K562 (cell line): Measurements from ENCODE around the gene MPC1. TPM values are rescaled to one million over a fixed set of nuclear protein-coding genes. Genes with fewer than 3 reads are reported as not detected.

ENCODE experiments used
- ATAC-seq: fragments of 200-7000 bp; cut with Tn5 transposase; 3 replicates; pipeline ENCODE4 v1.9.1; 2020; ENCODE audit warnings: moderate library complexity
- BruUV-seq: library from RNA; stranded (reverse); fragments of 400-500 nt; replicated peaks from 2 replicates; lab custom pipeline; 2021; lab: Mats Ljungman, UMichigan
- CTCF ChIA-PET: fragments of 300-600 bp; formaldehyde crosslinking; extraction: SDS; loops from one replicate; lab custom pipeline; 2021; ENCODE audit warnings: low intra/inter-chr PET ratio; lab: Yijun Ruan, JAX
- POLR2A ChIA-PET: fragments of 300-600, 350-650 bp; sonication (Branson Sonifier 250); formaldehyde crosslinking; extraction: SDS; loops from one replicate; lab custom pipeline; 2021; ENCODE audit warnings: antibody characterized with exemption, inconsistent platforms; lab: Yijun Ruan, JAX
- DNase-seq, 4 experiments: peaks; one replicate each; pipeline versions ENCODE4 v3.0.0 to v3.0.0-alpha.2; 2011 to 2018; ENCODE audit warnings: low spot score in 3 of 4, mixed read lengths in 3 of 4; ENCODE audit errors: extremely low read depth in 1 of 4
- FAIRE-seq: peaks from 2 replicates; lab custom pipeline; 2011; peaks lifted over from hg19 to GRCh38; lab: Jason Lieb, UNC
- H2AFZ ChIP-seq: 2 replicates; pipeline ENCODE4 v1.6.0; 2011; ENCODE audit warnings: low read depth, low read length, control low read depth, inconsistent platforms
- H3K27ac ChIP-seq: fragments of 200-600 bp; 3 replicates; pipeline ENCODE4 v1.8.0; 2011; ENCODE audit warnings: low read depth, mild to moderate bottlenecking, control low read depth, inconsistent platforms, low read length, moderate library complexity, mixed read lengths; ENCODE audit errors: extremely low read depth
- H3K27me3 ChIP-seq, 2 experiments: fragments of 300-600 bp in 1 of 2; 2 replicates in 1 of 2; 3 replicates in 1 of 2; pipeline versions ENCODE4 v1.6.0 to v1.8.0; 2011; ENCODE audit warnings: inconsistent platforms in 2 of 2, low read length in 2 of 2, mild to moderate bottlenecking in 1 of 2, mixed read lengths in 1 of 2, moderate library complexity in 1 of 2; ENCODE audit not compliant: control insufficient read depth in 2 of 2, insufficient read depth in 2 of 2
- H3K36me3 ChIP-seq: fragments of 300-600 bp; 3 replicates; pipeline ENCODE4 v1.8.0; 2011; ENCODE audit warnings: mild to moderate bottlenecking, low read length, inconsistent platforms; ENCODE audit not compliant: control insufficient read depth, insufficient read depth
- H3K4me1 ChIP-seq, 2 experiments: fragments of 200-600 bp in 1 of 2; replicated peaks in 1 of 2; 2 replicates in 1 of 2; 3 replicates in 1 of 2; pipeline versions ENCODE4 v1.5.1 to v1.8.0; 2011; ENCODE audit warnings: inconsistent platforms in 2 of 2, low read length in 2 of 2, mild to moderate bottlenecking in 1 of 2, mixed read lengths in 1 of 2, moderate library complexity in 1 of 2; ENCODE audit not compliant: control insufficient read depth in 2 of 2, insufficient read depth in 2 of 2
- H3K4me2 ChIP-seq: 2 replicates; pipeline ENCODE4 v1.6.1; 2011; ENCODE audit warnings: low read length, control low read depth, inconsistent platforms, mixed read lengths; ENCODE audit not compliant: insufficient read depth
- H3K4me3 ChIP-seq: fragments of 200-600 bp; sonication (generic), shearing (Covaris generic); 2 replicates; pipeline ENCODE4 v1.5.1; 2016; ENCODE audit warnings: control low read depth, inconsistent platforms
- H3K79me2 ChIP-seq: fragments of 200-600 bp; 3 replicates; pipeline ENCODE4 v1.8.0; 2011; ENCODE audit warnings: low read length, inconsistent platforms; ENCODE audit not compliant: control insufficient read depth, insufficient read depth
- H3K9ac ChIP-seq, 2 experiments: 2 replicates each; pipeline versions ENCODE4 v1.6.0 to v1.6.1; 2011; ENCODE audit warnings: low read depth in 2 of 2, low read length in 2 of 2, control low read depth in 1 of 2, inconsistent platforms in 1 of 2, mild to moderate bottlenecking in 1 of 2, mixed read lengths in 1 of 2; ENCODE audit not compliant: insufficient read depth in 1 of 2
- H3K9me1 ChIP-seq: one replicate; pipeline ENCODE4 v1.6.0; 2011; ENCODE audit warnings: inconsistent platforms, mild to moderate bottlenecking, low read length, moderate library complexity; ENCODE audit not compliant: control insufficient read depth, insufficient read depth
- H3K9me3 ChIP-seq: replicated peaks from 2 replicates; pipeline ENCODE4 v1.5.1; 2011; ENCODE audit warnings: low read depth, low read length, inconsistent platforms; ENCODE audit not compliant: control insufficient read depth, insufficient read depth
- H4K20me1 ChIP-seq: replicated peaks from 2 replicates; pipeline ENCODE4 v1.6.1; 2011; ENCODE audit warnings: low read length, inconsistent platforms, mixed read lengths; ENCODE audit not compliant: control insufficient read depth, insufficient read depth
- BMI1 ChIP-seq: fragments of 150-350 bp; IDR thresholded peaks from 2 replicates; pipeline ENCODE4 v1.6.1; 2014; ENCODE audit warnings: low read length
- BRF1 ChIP-seq: IDR thresholded peaks from 3 replicates; pipeline ENCODE4 v1.6.1; 2011; ENCODE audit warnings: borderline replicate concordance, mild to moderate bottlenecking; ENCODE audit not compliant: insufficient read length; ENCODE audit errors: extremely low read depth
- DDX20 ChIP-seq: fragments of 450-650 bp; IDR thresholded peaks from 2 replicates; pipeline ENCODE4 v1.6.1; 2016; ENCODE audit warnings: missing genetic modification characterization, low read depth, mild to moderate bottlenecking, missing compliant biosample characterization, moderate library complexity
- HNRNPK ChIP-seq: fragments of 200-400 bp; formaldehyde crosslinking; IDR thresholded peaks from one replicate; pipeline ENCODE4 v1.6.1; 2018; ENCODE audit warnings: mild to moderate bottlenecking, low read depth, low read length; ENCODE audit not compliant: poor library complexity, severe bottlenecking
- KDM1A ChIP-seq, 2 experiments: fragments of 450-650 bp; IDR thresholded peaks; 2 replicates each; pipeline ENCODE4 v1.6.1; 2016; ENCODE audit warnings: mild to moderate bottlenecking in 2 of 2
- NR2C2 ChIP-seq, 2 experiments: fragments of 200-800 bp in 1 of 2; sonication (Bioruptor generic) in 1 of 2; sonication (generic) in 1 of 2; formaldehyde crosslinking in 1 of 2; IDR thresholded peaks; 2 replicates each; pipeline versions ENCODE4 v1.6.1 to v1.8.0; 2016 to 2022; ENCODE audit warnings: mild to moderate bottlenecking in 1 of 2, missing compliant biosample characterization in 1 of 2, missing genetic modification characterization in 1 of 2, missing genetic modification reagents in 1 of 2
- PCBP1 ChIP-seq: fragments of 200-400 bp; formaldehyde crosslinking; IDR thresholded peaks from 2 replicates; pipeline ENCODE4 v1.6.1; 2018; ENCODE audit warnings: mild to moderate bottlenecking, low read depth, low read length; ENCODE audit not compliant: poor library complexity, severe bottlenecking
- PCBP2 ChIP-seq: fragments of 200-400 bp; formaldehyde crosslinking; IDR thresholded peaks from 2 replicates; pipeline ENCODE4 v1.6.1; 2018; ENCODE audit warnings: low read length, low read depth, mild to moderate bottlenecking, moderate library complexity; ENCODE audit not compliant: poor library complexity, severe bottlenecking
- SIN3A ChIP-seq, 2 experiments: fragments of 150-350 bp in 1 of 2; IDR thresholded peaks; 2 replicates each; pipeline ENCODE4 v1.6.1; 2011 to 2016; ENCODE audit warnings: borderline replicate concordance in 2 of 2, low read depth in 2 of 2, low read length in 2 of 2, mild to moderate bottlenecking in 2 of 2, moderate library complexity in 2 of 2; ENCODE audit not compliant: control insufficient read depth in 1 of 2
- TCF7L2 ChIP-seq: fragments of 150-350 bp; IDR thresholded peaks from 2 replicates; pipeline ENCODE4 v1.6.1; 2016; ENCODE audit warnings: low read depth, mild to moderate bottlenecking, low read length, moderate library complexity
- XRCC4 ChIP-seq: IDR thresholded peaks from one replicate; pipeline ENCODE4 v1.6.1; 2011; ENCODE audit not compliant: insufficient read depth, insufficient read length; ENCODE audit errors: extremely low read depth
- ZNF232 ChIP-seq: sonication (generic); formaldehyde crosslinking; IDR thresholded peaks from 2 replicates; pipeline ENCODE4 v1.8.0; 2022; ENCODE audit warnings: mild to moderate bottlenecking, missing genetic modification reagents
- ZNF316 ChIP-seq: fragments of 450-650 bp; IDR thresholded peaks from 2 replicates; pipeline ENCODE4 v1.6.1; 2016
- ZNF77 ChIP-seq: fragments of 250-450 bp; sonication (Bioruptor Pico); IDR thresholded peaks from 2 replicates; pipeline ENCODE4 v1.5.0; 2020
- ZNF79 ChIP-seq: fragments of 250-450 bp; sonication (Bioruptor Pico); IDR thresholded peaks from 2 replicates; pipeline ENCODE4 v1.4.0; 2020; ENCODE audit warnings: low read depth, mild to moderate bottlenecking, moderate library complexity
- WGBS: fragments of 100-300 bp; shearing (Covaris generic); methylation state at CpG from one replicate; pipeline ENCODE4 v1.1.6; 2016; ENCODE audit warnings: low coverage, mixed read lengths; ENCODE audit not compliant: insufficient coverage; ENCODE audit errors: missing lambda C conversion rate; 5-methylcytosine and 5-hydroxymethylcytosine counted together
- in situ Hi-C: fragments of 300-500 bp; cut with MboI; formaldehyde crosslinking; loops from 4 replicates; pipeline ENCODE4 v1.15.0; 2018; ENCODE audit warnings: inconsistent platforms, mixed read lengths
- intact Hi-C: fragments of 100-400 bp; cut with micrococcal nuclease; formaldehyde crosslinking; loops from 2 replicates; pipeline ENCODE4 v1.14.2; 2022
- polyA plus RNA-seq, 8 experiments: library from polyadenylated mRNA; depleted of rRNA in 4 of 8; stranded (reverse) in 5 of 8; unstranded in 3 of 8; fragments of >200 nt; fragmentation: Nextera tagmentation in 2 of 8; fragmentation: Illumina TruSeq in 1 of 8; extraction: Ambion mirVana in 2 of 8; extraction: Trizol in 1 of 8; gene quantifications; 2 replicates each; pipeline versions ENCODE4 v1.2.1 to v1.2.3, GENCODE V29; 2011 to 2014; ENCODE audit warnings: inconsistent platforms in 1 of 8, missing spikeins in 1 of 8
- total RNA-seq, 7 experiments: library from RNA; depleted of rRNA in 6 of 7; stranded (reverse); fragments of >200 nt in 6 of 7; fragmentation: Illumina TruSeq in 2 of 7; extraction: Trizol in 2 of 7; gene quantifications; 2 replicates each; pipeline versions ENCODE4 v1.2.1 to v1.2.3, GENCODE V29; 2011 to 2021; ENCODE audit warnings: low replicate concordance in 1 of 7
- TF ChIP-seq, protein P1 (sequence below): fragments of 250-450 bp; sonication (Bioruptor Pico); IDR thresholded peaks from 2 replicates; pipeline ENCODE4 v1.5.0; 2021
- TF ChIP-seq, protein P2 (sequence below): fragments of 450-650 bp; formaldehyde crosslinking; IDR thresholded peaks from 2 replicates; pipeline ENCODE4 v1.4.0; 2020; ENCODE audit warnings: mild to moderate bottlenecking, mixed read lengths

Gene MPC1
- total and polyA plus RNA-seq, 9 of the 15 experiments (the other 6 are each of a cell fraction or from before 2014, with no cell fraction given) = 78.6 to 185 (median 138) TPM

DNA sequence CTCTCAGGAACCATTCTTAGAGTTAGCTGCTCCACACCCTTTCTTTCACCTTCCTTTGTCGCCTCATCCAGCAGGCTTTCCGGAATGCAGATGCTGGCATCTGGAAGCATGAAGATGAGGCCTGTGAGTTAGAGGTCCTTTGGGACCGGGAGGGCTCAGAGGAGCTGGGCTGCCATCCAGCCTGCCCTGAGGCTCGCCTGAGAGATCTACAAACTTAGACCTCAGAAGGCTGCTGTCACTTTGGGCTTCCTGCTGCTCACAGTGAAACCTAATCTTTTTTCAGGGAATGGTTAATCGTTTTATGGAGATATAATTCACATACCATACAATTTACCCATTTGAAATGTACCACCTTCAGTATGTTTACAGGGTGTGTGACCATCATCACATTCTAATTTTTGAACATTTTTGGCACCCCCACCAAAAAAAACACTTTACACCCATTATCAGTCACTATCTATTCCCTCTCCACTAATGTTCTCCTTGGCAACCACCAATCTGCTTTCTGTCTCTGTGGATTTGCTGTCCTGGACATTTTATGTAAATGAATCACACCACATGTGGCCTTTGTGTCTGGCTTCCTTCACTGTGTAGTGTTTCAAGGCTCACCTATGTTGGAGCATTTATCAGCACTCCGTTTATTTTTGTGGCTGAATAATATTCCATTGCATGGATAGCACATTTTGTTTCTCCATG is 20.0 kb upstream of the MPC1 start:
- peaks cover 3% of the 10 kb centered on the region; the same call in 1 of the 2 replicates for H4K20me1 ChIP-seq
- H3K9ac ChIP-seq = no peak overlapping the region
- FAIRE-seq = no peak
- no peaks in the 10 kb centered on the region for H3K9me3 ChIP-seq
- peaks cover 0 to 3% of the 10 kb centered on the region in 2 experiments; a peak in 1 of 5 replicates for H3K4me1 ChIP-seq
- H3K4me2 ChIP-seq = no peak overlapping the region
- H3K27ac ChIP-seq = no peak overlapping the region
- POLR2A ChIA-PET = interaction anchor here (0.6 kb wide), 1 partner anchor 1596 kb away, joined by 5 read pairs; no protein-coding TSS in a partner anchor
- 11% methylated on average over 5 of the region's 6 CpGs for WGBS
- no peak for DNase-seq
- CTCF ChIA-PET = interaction anchor here (3.6 kb wide), 1 partner anchor 127 kb away, joined by 37 read pairs; no protein-coding TSS in a partner anchor
- intact Hi-C loops = loop anchor here (5.0 kb wide), 1 partner anchor 70 kb away; no protein-coding TSS in a partner anchor
- H2AFZ ChIP-seq = no peak overlapping the region
- in situ Hi-C loops = no loop called here
- no peak overlapping the region for H3K4me3 ChIP-seq
- no peaks in the 10 kb centered on the region for H3K9me1 ChIP-seq
- BruUV-seq = no TSS peak
- no peaks in the 10 kb centered on the region for H3K79me2 ChIP-seq
- H3K36me3 ChIP-seq = no peaks in the 10 kb centered on the region
- ATAC-seq = no peak
- peaks cover 38 to 61% of the 10 kb centered on the region in 2 experiments for H3K27me3 ChIP-seq
- TF ChIP-seq TCF7L2 (no peak), BMI1 (no peak), PCBP2 (peak; percentile 31), KDM1A (IDR thresholded peaks at IDR 0.05) (peak in 1 of 2 experiments; percentile 62; a peak in 1 of 4 replicates), ZNF232 (CRISPR knock-in tag) (no peak), ZNF79 (CRISPR knock-in tag) (no peak), SIN3A (IDR thresholded peaks at IDR 0.05; ENCODE audit: borderline replicate concordance in 2 of 2, control insufficient read depth in 1 of 2, low read depth in 2 of 2, low read length in 2 of 2) (no peak), NR2C2 (CRISPR knock-in tag; IDR thresholded peaks at IDR 0.05) (no peak), NR2C2 (tag; IDR thresholded peaks at IDR 0.05) (no peak), ZNF316 (no peak), BRF1 (no peak), HNRNPK (peak; percentile 66), PCBP1 (peak; percentile 12), XRCC4 (no peak), ZNF77 (no peak), DDX20 (tag) (no peak)
- TF ChIP-seq, protein P1, sequence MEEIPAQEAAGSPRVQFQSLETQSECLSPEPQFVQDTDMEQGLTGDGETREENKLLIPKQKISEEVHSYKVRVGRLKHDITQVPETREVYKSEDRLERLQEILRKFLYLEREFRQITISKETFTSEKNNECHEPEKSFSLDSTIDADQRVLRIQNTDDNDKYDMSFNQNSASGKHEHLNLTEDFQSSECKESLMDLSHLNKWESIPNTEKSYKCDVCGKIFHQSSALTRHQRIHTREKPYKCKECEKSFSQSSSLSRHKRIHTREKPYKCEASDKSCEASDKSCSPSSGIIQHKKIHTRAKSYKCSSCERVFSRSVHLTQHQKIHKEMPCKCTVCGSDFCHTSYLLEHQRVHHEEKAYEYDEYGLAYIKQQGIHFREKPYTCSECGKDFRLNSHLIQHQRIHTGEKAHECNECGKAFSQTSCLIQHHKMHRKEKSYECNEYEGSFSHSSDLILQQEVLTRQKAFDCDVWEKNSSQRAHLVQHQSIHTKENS (CRISPR knock-in tag) = no peak
- TF ChIP-seq, protein P2, sequence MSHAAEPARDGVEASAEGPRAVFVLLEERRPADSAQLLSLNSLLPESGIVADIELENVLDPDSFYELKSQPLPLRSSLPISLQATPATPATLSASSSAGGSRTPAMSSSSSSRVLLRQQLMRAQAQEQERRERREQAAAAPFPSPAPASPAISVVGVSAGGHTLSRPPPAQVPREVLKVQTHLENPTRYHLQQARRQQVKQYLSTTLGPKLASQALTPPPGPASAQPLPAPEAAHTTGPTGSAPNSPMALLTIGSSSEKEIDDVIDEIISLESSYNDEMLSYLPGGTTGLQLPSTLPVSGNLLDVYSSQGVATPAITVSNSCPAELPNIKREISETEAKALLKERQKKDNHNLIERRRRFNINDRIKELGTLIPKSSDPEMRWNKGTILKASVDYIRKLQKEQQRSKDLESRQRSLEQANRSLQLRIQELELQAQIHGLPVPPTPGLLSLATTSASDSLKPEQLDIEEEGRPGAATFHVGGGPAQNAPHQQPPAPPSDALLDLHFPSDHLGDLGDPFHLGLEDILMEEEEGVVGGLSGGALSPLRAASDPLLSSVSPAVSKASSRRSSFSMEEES (CRISPR knock-in tag) = no peak
